NCI-H146 treated with DMSO at 0.1 percent for 48 hours (cell line): ENCODE data around the gene ARL3.
A peak's percentile ranks its signal among the peaks of the same experiment; 100 is the strongest.
"Not testable (repeated sequence)": the region's sequence is repeated elsewhere in the genome, so short reads cannot be mapped to it uniquely, and the experiment has no call there.

Source experiments
- DNase-seq: peaks from one replicate; lab custom pipeline; 2025; ENCODE audit not compliant: unreplicated experiment; lab: John Stamatoyannopoulos, UW

Gene ARL3, protein sequence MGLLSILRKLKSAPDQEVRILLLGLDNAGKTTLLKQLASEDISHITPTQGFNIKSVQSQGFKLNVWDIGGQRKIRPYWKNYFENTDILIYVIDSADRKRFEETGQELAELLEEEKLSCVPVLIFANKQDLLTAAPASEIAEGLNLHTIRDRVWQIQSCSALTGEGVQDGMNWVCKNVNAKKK

DNA sequence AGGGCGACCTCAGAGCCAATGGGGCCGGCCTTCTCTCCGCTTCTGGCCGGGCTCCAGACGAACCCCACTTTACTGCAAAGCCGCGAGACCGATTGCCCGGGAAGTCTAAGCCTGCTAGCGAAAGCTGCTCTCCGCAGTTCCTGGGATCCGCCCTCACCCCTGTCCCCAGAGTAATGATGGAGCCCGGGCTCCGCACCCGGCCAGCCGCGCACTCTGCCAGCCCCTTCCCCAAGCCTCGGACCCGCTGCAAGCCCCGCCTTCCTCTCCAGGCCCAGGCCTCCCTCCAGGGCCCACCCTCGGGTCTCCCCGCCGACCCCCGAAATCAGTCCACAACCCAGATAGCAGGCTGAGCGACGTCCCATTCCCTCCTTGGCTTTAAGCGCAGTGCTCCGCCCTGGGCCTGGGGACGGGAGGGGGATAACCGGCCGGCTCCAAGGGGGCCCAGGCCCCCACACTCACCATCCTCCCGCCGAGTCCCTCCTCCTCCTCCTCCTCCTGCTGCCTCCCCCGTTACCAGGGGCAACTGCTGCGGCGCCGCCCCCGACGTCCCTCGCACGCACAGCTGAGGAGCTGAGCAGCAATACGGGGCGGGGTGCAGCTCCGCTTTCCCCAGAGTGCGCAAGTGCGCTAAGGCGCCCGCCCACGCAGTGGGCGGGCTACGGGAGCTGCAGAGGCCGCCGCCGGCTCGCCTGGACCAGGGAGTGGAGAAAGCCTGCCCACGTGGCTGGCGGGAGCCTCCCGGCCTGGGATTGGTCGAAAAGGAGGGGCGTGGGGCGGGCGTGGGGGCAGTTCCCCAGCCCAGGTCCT is at the start of gene ARL3:
Gene ARL3, minus strand, starts transcription at position 584 of the 807 bp plus-strand sequence. Its CDS starts 122 bp downstream, at position 462.
- DNase-seq, result peak; percentile 95

DNA sequence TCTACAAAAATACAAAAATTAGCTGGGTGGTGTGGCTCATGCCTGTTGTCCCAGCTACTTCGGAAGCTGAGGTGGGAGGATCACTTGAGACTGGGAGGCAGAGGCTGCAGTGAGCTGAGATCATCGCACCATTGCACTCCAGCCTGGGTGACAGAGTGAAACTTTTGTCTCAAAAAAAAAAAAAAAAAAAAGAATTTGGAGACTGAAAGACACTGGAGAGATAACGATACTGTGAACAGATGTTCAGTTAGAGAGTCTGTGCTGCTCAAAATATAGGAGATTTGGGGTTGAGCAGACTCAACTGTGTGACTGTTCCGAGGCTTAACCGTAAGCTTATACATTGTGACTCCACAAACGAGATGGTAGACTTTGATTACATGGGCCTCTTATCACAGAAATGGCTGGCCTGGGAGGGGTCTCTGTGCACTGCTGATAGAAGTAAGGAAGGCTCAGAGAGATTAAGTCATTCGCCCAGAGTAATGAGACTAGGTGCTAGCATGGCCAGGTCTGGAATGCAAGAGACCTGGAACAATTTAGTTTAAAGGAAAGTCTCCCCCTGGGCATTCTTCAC is 48.9 kb upstream of the ARL3 start:
- no peak for DNase-seq

DNA sequence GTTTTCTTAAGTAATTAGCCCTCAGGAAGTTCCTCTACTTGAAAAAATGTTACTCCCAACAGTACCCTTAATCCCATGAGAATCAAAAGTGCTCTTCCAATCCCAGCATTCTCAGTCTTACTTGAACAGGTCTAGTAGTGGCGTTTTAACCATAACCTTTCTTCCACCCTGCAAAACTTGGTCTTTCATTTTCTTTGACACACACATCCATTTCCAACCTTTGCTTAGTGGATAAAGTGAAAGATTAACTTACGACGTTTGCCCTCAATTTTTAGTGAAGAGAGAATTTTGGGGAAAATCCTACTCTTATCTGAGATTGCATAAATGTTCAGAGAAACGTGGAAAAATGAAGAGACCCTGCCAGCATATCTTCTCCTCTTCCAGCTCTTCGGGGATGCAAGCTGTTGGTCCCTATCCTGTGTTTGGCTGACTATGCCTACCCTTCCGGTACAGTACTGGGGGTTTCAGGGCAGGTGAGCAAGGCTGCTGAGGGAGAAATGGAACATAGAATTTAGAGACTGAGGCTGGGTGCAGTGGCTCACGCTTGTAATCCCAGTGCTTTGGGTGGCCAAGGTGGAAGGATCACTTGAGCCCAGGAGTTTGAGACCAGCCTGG is 48.3 kb upstream of the ARL3 start:
- no peak for DNase-seq

DNA sequence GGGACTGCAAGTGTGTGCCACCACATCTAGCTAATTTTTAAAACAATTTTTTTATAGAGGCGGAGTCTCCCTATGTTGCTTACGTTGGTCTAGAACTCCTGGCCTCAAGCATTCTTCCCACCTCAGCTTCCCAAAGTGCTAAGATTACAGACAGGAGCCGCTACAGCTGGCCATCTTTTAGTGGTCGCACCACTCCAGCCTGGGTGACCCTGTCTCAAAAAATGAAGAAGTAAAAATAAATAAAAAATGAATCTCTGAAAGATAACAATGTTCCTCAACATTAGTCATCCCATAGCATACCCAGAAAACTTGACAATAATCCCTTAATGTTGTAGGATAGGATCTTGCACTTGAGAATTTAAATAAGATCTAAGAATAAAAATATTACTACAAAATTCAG is 47.8 kb upstream of the ARL3 start:
- DNase-seq, result no peak

DNA sequence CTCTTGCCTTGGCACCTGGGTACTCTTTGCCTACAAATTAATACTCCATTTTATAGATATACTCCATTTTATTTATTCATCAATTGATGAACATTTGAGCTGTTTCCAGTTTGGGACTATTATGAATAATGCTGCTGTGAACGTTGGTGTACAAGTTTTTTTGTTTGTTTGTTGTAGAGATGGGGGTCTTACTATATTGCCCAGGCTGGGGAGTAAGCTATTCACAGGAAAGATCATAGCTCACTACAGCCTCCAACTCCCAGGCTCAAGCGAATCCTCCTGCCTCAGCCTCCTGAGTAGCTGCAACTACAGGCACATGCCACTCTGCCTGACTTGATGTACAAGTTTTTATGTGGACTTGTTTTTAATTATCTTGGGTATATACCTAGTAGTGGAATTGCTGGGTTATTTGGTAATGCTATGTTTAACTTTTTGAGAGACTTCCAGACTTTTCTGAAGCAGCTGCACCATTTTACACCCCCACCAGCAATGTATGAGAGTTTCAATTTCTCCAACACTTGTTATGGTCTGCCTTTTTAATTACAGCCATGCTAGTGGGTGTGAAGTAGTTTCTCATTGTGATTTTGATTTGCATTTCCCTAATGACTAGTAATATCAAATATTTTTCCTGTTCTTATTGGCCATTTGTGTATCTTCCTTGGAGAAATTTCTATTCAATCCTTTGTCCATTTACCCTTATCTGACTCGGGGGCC is 45.5 kb upstream of the ARL3 start:
- DNase-seq, result no peak

DNA sequence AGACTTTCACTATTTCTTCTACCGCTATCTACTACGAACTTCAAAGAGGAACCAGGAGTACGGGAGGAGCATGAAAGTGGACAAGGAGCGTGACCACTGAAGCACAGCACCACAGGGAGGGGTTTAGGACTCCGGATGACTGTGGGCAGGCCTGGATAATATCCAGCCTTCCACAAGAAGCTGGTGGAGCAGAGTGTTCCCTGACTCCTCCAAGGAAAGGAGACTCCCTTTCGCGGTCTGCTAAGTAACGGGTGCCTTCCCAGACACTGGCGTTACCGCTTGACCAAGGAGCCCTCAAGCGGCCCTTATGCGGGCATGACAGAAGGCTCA is 44.7 kb upstream of the ARL3 start:
- DNase-seq, result not testable (repeated sequence)

DNA sequence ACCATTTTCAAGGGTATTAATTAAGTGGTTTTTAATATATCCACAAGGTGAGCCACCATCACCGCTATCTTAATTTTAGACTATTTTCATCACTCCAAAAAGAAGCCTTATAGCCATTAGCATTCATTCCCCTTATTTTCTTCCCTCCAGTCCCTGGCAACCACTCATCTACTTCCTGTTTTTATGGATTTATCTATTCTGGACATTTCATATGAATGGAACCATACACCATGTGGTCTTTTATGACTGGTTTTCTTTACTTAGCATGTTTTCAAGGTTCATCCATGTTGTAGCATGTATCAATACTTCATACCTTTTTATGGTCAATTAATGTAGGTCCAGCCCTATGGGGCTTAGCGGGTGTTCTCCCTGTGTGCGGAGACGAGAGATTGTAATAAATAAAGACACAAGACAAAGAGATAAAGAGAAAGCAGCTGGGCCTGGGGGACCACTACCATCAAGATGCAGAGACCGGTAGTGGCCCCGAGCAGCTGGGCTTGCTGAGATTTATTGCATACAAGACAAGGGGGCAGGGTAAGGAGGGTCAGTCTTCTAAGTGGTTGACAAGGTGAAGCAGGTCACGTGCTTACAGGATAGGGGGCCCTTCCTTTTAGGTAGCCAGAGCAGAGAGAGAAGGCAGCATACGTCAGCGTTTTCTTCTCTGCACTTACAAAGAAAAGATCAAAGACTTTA is 44.2 kb upstream of the ARL3 start:
- no peak for DNase-seq

DNA sequence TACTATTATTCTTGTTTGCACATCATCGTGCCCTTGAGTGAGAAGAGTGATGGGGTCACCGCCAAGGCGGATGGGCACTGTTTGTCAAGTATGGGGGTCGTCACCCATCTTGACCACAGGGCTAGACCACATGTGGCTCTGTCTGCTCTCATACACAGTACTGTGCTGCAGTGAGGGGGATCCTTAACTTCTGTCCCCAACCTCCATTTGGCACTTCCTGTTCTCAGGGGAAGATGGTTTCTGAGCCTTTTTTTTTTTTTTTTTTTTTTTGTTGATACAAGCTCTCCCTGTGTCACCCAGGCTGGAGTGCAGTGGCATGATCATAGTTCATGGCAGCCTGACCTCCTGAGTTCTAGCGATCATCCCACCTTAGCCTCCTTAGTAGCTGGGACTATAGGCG is 43.1 kb upstream of the ARL3 start:
- no peak for DNase-seq

DNA sequence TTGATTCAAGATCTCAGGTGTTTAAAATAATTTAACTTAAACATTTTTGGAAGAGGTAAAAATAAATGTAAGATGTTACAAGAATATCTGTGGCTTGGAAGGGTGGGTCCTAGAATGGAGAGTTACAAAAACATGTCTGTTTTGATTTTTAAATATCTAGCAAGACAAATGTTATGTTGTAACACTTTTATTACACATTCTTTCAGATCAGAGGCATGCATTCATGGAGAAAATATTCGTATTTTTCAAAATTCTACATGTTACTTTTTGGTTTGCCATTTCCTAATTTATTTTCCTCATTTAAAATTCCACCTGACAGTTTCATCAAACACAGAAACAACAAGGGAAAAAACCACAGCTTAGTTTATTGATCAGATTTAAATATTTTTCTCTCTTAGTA is 39.5 kb upstream of the ARL3 start:
- DNase-seq, result no peak

DNA sequence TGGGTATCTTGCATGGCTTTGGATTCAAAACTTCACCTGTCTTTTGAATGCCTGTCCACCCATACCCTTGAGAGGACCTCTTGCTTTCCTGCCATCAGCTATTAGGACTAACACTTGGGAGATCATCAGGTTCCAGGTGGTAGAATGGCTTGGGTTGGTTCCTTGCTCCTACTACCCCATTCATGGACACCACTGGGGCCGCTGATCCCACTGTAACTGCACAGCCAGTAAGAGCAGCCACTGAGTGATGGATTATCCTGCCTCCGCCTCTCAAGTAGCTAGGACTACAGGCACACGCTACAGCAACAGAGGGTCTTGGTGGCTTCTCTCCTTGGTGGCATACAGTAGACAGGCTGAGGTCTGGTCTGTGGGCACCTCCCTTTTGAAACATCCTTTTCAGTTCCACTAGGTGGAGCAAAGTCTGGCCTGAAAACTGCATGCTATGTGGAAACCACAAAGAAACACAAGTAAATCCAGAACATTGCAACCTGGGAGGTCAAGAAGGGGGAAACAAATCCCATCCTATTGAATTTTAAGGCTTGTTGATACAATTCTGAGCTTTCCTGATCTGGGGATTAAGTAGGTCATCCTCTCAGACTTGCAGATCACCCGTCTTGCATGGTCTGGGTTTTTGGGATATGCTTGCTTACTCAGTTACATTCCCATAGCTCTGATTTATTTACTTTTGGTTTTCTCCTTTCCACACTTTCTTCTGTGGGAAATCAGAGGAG is 38.9 kb upstream of the ARL3 start:
- no peak for DNase-seq

DNA sequence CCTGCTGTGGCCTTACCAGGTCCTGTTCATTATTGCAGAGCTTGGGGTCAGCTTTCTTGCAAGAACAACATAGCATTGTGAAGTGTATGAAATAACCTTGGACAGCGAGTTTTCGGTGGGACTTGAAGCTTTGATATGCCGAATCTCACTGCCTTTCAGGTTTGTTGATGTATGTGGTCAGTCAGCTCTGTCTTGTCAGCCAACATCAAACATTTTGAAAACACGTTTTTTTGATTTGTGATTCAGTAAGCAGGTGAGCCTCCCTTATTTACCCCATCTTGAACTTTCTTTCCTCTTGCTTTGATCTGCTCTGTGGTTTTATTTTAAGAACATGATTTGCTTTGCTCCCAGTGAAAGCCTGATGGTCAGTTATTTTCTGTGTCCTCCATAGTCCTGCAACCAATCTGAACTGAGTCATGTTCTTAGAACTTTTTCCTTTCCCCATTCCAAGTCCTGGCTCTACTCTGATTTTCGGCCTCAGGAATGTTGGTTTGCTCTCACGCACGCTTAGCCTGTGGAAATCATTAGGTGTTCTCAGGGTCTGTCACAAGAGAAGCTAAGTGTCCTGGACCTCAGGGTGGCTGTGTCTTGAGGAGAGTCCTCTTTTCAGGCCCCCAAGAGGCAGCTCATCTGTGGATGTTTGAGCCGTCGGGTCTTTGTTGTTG is 38.2 kb upstream of the ARL3 start:
- no peak for DNase-seq

DNA sequence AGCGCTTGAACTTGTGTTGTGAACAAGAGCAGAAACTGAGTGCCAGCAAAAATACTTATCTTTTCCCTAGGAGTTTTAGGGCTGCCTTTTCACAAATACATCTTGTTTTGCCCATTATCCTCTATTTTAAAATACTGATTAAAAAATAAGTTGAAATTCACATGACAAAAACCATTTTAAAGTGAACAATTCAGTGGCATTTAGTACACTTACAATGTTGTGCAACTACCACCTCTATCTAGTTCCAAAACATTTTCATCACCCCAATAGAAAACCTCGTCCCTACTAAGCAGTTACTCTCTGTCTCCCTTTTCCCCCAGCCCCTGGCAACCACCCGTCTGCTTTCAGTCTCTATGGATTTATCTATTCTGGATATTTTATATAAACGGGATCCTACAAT is 31.0 kb upstream of the ARL3 start:
- DNase-seq, result no peak

DNA sequence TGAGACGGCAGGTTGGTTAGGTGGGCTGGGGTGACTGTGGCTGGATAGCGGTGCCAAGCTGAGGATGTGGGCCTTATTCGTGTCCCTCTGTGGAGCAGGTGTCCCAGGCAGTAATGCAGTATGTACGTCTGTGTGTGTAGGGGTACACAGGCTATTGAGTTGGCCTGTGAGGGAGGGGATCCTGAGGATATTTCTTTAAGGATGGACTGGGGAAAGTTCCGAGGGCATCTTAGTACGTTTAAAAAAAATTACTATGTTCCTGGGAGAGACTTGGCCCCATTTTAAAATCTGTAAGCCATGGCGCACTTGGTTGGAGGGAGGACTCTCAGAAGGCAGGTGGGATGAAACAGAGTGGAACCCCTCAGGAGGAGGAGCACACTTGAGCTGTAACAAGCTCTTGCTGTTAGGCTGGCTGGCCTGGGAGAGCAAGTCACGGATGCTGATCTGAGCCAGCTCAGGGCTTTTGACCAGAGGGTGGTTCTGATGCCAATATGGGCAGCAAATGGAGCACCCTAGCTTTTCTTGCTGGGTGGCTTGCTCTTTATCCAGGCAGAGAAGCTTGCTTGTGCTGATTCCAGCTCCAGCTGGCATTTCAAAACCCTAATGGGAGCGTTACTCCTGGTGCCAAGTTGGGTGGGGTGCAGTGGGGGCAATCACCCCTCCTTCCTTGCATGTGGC is 30.3 kb upstream of the ARL3 start:
- no peak for DNase-seq

DNA sequence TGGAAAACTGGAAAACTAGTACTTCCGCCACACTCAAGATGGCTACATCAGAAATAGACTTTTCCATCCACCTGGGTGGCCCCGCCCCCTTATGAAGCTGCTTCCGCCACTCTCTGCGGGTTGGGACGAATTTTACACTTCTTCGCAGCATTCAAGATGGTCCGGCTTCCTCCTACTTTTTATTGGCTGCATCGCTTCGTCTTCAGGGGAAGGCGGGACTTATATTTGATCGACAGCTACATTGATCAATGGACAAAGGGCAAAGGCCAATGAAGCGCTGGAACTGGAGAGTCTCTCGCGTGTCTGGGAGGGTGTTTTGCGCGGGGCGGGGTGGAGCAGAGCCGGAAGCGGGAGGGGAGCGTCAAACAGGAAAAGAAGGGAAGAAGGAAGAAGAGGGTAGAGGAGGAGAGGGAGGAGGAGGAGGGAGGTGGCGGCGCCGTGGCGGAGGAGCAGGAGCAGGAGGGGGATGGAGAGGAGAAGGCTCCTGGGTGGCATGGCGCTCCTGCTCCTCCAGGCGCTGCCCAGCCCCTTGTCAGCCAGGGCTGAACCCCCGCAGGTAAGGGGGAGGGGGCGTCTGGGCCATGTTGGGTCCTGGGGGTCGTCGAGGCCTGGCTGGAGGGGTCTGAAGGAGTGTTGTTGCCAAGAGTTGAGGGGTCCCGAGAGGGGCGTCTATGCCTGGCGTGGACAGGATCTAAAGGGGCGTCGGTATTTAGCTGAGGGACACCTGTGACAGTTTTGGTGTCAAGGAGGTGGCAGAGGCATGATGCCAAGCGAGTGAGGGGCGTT is 29.6 kb upstream of the ARL3 start, which contains the start of gene WBP1L:
Gene WBP1L, plus strand, starts transcription at position 361 of the 786 bp plus-strand sequence. Its CDS starts 106 bp downstream, at position 467.
- peak; percentile 99 for DNase-seq

DNA sequence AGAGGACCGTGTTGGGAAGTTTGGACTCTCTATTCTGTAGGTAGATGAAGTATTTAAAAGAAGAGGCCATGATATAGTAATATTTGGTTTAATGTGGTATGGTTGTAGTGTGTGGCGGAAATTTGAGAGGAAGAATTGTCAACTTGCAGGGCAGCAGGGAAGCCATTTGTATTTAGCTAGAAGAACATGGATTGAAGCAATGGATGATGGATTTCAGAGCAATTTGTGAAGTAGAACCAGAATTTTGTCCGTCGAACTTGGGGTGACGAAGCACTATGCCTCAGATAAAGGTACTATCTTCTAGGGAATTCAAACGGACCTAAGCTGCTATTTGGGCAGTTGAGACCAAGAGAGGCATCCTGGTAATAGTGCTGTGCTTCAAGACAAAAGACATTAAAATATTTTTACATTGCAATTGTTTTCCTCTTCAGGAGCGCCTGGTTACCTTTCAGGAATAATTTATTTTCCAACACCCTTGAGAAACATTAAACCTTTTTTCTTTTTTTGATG is 28.9 kb upstream of the ARL3 start:
- peak; percentile 36 for DNase-seq

DNA sequence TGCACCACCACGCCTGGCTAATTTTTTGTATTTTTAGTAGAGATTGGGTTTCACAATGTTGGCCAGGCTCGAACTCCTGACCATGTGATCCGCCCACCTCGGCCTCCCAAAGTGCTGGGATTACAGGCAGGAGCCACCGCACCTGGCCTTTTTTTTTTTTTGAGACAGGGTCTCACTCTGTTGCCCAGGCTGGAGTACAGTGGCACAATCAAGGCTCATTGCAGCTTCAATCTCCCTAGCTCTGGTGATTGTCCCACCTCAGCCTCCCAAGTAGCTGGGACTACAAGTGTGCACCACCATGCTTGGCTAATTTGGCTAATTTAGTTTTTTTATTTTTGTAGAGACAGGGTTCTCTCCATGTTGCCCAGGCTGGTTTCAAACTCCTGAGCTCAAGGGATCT is 28.1 kb upstream of the ARL3 start:
- DNase-seq, result not testable (repeated sequence)

DNA sequence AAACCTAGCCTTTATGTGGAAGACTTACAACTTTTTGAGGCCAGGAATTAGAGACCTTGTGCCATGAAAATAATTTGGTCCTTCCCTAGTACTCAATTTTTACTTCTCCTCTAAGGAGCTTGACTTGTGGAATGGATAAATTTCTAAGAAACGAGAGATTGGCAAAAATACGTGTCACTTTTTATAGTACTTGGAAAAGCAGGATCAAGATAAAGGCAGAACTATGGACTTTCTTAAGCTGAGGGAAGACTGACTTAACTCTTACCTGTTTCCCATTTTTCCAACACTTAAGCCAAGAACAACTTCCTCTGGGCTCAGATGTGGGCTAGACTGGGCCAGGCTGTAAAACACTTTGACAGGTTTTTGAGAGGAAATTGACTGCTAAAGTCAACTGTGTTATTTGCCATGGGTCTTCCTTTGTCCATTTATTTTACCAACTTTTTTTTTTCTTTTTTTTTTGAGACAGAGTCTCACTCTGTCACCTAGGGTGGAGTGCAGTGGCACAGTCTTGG is 27.6 kb upstream of the ARL3 start:
- DNase-seq, result no peak

DNA sequence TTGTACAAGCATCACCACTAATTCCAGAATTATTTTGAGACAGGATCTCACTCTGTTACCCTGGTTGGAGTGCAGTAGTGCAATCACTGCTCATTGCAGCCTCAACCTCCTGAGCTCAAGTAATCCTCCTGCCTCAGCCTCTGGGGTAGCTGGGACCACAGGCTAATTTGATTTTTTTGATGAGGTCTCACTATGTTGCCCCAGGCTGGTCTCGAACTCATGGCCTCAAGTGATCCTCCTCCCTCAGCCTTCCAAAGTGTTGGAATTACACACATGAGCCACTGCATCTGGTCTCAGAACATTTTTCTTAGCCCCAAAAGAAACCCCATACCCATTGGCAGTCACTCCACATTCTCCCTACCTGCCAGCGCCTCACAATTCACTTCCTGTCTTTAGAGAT is 26.0 kb upstream of the ARL3 start:
- no peak for DNase-seq
